Activated naive CD4-positive, alpha-beta T cell treated with anti-CD3 and anti-CD28 coated beads, Interleukin-2, amount 10 ng/mL, durations not matched to agents 7 days and 5 days (primary cell): ENCODE data around the gene IQSEC1.

Experiments
- CTCF ChIA-PET: fragments of 350-600 bp; sonication (Branson Sonifier 250); formaldehyde crosslinking; loops from one replicate; lab custom pipeline; 2021; ENCODE audit warnings: antibody characterized with exemption; lab: Charles Lee
- DNase-seq: peaks from one replicate; pipeline ENCODE4 v3.0.0-alpha.2; 2020
- H3K27ac Mint-ChIP-seq: one replicate; pipeline ENCODE4 v1.8.0; 2021; ENCODE audit warnings: mild to moderate bottlenecking, moderate library complexity, mixed read lengths
- H3K27me3 Mint-ChIP-seq: one replicate; pipeline ENCODE4 v1.8.0; 2021; ENCODE audit warnings: mild to moderate bottlenecking, mixed read lengths
- H3K36me3 Mint-ChIP-seq: one replicate; pipeline ENCODE4 v1.8.0; 2021; ENCODE audit warnings: mixed read lengths
- H3K4me1 Mint-ChIP-seq: one replicate; pipeline ENCODE4 v1.8.0; 2021; ENCODE audit warnings: mixed read lengths
- H3K4me3 Mint-ChIP-seq: one replicate; pipeline ENCODE4 v1.8.0; 2021; ENCODE audit warnings: mild to moderate bottlenecking, moderate library complexity, mixed read lengths
- H3K9me3 Mint-ChIP-seq: one replicate; pipeline ENCODE4 v1.8.0; 2021; ENCODE audit warnings: mixed read lengths

The IQSEC1 gene

DNA sequence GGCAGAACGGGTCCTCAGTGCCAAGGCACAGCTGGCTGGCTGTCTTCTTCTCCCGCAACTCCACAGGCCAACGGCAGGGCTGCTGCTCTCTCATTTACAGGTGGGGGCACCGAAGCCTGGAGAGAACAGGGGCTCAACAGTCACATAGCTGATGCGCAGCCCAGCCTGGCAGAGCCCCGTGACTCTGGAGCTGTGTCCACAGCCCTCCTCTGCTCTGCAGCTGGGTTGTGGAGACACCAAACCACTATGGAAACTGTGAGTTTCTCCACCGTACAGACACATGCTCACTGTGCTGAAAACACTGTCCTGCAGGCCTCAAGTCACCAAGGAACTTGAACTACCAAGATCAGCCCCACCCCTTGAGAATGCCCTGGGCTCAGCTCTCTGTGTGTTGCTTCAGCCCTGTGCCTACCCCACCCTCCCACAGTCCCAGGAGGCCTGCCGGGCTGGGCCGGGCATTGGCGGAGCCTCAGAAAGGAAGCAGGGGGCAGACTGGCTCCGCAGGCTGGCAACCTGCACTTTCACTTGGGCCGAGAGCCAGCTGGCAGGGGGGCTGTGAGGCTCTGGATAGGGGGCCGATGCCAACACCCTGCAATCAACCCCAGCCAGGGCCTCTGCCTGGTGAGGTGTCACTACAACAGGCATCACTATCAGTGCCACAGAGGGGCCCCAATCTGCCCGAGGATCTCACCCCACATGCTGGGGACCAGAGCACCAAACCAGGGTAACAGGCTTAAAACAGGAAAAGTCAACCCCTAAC lies 118.2 kb downstream of the IQSEC1 start:
- H3K4me1 Mint-ChIP-seq, result peaks cover 26% of the 10 kb centered on the region

DNA sequence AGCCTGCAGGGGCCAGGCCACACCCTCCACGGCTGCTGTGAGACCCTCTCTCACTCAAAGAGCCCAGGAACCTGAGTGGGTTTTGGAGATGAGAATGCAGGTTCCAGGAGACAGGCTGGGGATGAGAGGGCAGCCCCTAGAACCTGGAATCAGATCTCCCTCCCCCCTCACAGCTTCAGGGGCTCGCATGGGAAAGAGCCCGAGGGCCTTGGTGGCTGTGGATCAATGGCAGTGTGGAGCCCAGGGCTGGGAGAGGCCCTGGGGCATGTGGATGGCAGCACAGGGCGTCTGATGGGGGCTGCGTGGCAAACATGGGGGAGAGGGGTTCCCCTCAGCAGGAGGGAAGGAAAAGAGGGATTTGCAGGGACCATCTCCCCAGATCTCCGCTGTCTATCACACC lies 119.0 kb downstream of the IQSEC1 start:
- peaks cover 28% of the 10 kb centered on the region for H3K4me1 Mint-ChIP-seq
- DNase-seq, result no peak
- H3K9me3 Mint-ChIP-seq, result no peaks in the 10 kb centered on the region
- no peak overlapping the region for H3K27ac Mint-ChIP-seq
- peaks cover 8% of the 10 kb centered on the region for H3K36me3 Mint-ChIP-seq
- H3K27me3 Mint-ChIP-seq, result no peaks in the 10 kb centered on the region
- no peak overlapping the region for H3K4me3 Mint-ChIP-seq
- CTCF ChIA-PET, result no interaction called here

More for the DNA sequence above, 118.2 kb downstream of the IQSEC1 start:
- H3K27ac Mint-ChIP-seq, result no peak overlapping the region
- no peak overlapping the region for H3K4me3 Mint-ChIP-seq
- H3K9me3 Mint-ChIP-seq, result no peaks in the 10 kb centered on the region
- CTCF ChIA-PET, result no interaction called here
- no peaks in the 10 kb centered on the region for H3K27me3 Mint-ChIP-seq
- DNase-seq, result no peak
- peaks cover 10% of the 10 kb centered on the region for H3K36me3 Mint-ChIP-seq

- Mint-ChIP-seq H3K36me3 (peaks cover 4% of the 10 kb centered on the region), H3K4me3 (no peak overlapping the region), H3K27ac (no peak overlapping the region), H3K9me3 (no peaks in the 10 kb centered on the region), H3K27me3 (no peaks in the 10 kb centered on the region), H3K4me1 (peaks cover 31% of the 10 kb centered on the region)
- CTCF ChIA-PET, result no interaction called here
- DNase-seq, result no peak
Observed at GRCh38 chr3:12953201-12953995, 119.8 kb downstream of the IQSEC1 start.

DNA sequence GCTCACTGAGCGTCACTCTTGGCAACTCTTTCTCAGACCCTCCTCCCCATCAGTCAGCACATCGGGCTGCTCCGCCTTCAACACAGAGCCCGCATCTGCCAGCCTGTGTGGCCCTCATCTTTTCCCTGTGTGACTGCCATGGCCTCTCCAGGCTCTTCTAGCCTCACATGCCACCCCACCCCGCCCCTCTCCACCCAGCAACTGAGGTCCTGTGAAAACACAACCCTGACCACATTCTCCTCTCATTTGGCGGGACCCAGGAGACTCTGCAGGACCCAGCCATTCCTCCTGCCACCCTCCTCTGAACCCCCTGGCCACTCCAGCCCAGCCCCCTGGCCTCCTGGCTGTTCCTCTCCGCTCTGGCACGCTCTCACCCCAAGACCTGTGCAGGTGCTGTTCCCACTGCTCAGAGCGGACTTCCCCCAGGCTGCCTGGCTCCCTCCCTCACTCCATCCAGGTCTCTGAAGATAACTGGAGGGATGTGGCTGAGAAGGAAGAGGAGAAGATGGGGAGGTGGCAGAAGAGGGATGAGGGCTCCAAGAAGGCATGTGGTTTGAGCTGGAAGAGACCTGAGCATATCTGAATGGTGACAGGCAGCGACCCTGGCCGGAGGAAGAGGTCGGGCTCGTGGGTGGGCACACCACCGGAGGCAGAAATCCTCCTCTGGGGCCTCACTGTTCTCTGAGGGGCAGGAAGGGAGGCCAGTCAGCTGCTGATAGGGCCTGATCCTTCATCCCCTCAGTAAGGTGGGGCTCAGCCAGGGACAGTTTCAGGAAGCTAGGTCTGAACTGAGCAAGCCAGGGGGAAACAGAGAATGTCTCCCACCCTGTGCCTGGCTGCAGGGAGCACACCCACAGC lies 120.7 kb downstream of the IQSEC1 start:
- Mint-ChIP-seq H3K4me3 (no peak overlapping the region), H3K9me3 (no peaks in the 10 kb centered on the region), H3K27me3 (no peaks in the 10 kb centered on the region), H3K4me1 (peaks cover 37% of the 10 kb centered on the region), H3K27ac (no peak overlapping the region), H3K36me3 (peaks cover 4% of the 10 kb centered on the region)
- CTCF ChIA-PET, result interaction anchor here (0.9 kb wide), 1 partner anchor 33 kb away, joined by 3 read pairs; no protein-coding TSS in a partner anchor
- no peak for DNase-seq

- Mint-ChIP-seq H3K36me3 (peaks cover 4% of the 10 kb centered on the region), H3K4me1 (peaks cover 33% of the 10 kb centered on the region), H3K27ac (peak overlapping the region; percentile 69), H3K9me3 (no peaks in the 10 kb centered on the region), H3K4me3 (no peak overlapping the region), H3K27me3 (no peaks in the 10 kb centered on the region)
- peak; percentile 35 for DNase-seq
- CTCF ChIA-PET, result interaction anchor here (0.6 to 2.1 kb wide), 8 partner anchors 10 to 57 kb away, joined by 3 to 7 read pairs (median 3); no protein-coding TSS in a partner anchor
Observed at GRCh38 chr3:12948891-12949711, 124.1 kb downstream of the IQSEC1 start.

DNA sequence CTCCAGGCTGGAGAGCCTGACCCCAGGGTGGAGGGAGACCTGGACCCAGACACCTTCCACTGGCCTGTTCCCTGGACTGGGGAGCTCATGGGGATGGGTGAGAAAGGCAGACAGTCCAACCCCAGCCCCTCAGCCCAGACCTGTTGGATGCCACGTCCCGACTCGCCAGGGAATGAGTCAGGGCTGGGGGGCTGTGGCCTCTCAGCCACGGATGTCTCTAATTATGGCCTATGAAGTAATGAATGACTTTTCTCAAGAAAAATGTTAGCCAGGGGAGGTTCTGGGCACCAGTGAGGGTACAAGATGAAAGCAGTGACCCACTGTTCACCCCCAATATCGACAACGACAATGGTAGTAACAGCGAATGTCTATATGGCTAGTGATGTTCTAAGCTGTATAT lies 124.9 kb downstream of the IQSEC1 start:
- Mint-ChIP-seq H3K27ac (no peak overlapping the region), H3K36me3 (peaks cover under 1% of the 10 kb centered on the region)

DNA sequence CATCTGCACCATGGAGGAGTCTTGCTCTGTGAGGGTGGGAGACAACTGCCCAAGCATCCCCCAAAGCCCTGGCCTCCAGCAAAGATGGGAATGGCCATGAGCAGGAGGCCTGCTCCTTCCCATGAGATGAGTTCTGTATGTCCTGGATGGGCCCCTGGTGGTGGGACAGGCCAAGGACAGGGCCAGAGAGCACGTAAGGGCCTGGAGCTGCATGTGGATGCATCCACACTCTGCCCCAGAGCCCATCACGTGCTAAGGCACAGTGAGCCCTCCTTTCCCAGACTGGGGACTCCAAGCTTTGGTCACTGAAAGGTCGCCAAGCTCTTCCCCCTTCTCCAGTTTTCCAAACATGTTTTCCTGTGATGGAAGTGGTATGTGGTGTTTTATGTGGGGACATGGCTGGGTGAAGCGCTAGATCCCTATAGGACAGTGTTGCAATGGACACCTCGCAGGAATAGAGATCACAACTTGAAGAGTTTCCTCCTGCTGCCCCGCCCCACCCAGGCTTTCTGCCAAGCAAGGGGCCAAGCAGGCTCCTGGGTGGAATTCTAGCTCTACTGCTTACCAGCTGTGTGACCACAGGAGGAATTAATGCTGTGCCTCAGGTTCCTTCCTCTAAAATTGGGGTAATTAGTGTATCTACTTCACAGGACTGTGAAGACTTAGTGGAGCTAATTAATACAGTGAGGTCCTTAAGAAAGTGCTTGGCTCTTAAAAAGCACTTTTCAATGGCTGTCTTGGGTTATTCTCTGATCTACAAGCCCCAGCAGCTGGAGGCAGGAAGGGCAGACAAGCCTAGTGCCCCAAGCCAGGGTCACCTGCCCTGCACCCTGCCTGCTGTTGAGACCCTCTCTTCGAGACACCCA lies 125.5 kb downstream of the IQSEC1 start:
- CTCF ChIA-PET, result interaction anchor here (0.8 to 2.1 kb wide), 8 partner anchors 17 to 458 kb away, joined by 3 to 7 read pairs (median 3); no protein-coding TSS in a partner anchor
- Mint-ChIP-seq H3K4me3 (no peak overlapping the region), H3K36me3 (peaks cover 2% of the 10 kb centered on the region), H3K27me3 (no peaks in the 10 kb centered on the region), H3K9me3 (no peaks in the 10 kb centered on the region), H3K27ac (no peak overlapping the region), H3K4me1 (peaks cover 33% of the 10 kb centered on the region)
- no peak for DNase-seq

More for the DNA sequence above, 124.9 kb downstream of the IQSEC1 start:
- no peaks in the 10 kb centered on the region for H3K27me3 Mint-ChIP-seq
- H3K4me1 Mint-ChIP-seq, result peaks cover 33% of the 10 kb centered on the region
- no peak overlapping the region for H3K4me3 Mint-ChIP-seq
- CTCF ChIA-PET, result interaction anchor here (0.8 to 2.1 kb wide), 5 partner anchors 17 to 457 kb away, joined by 3 to 7 read pairs (median 3); no protein-coding TSS in a partner anchor
- no peak for DNase-seq
- H3K9me3 Mint-ChIP-seq, result no peaks in the 10 kb centered on the region

- no peak for DNase-seq
- CTCF ChIA-PET, result interaction anchor here (0.8 to 1.3 kb wide), 2 partner anchors 55 to 79 kb away, joined by 3 to 6 read pairs; no protein-coding TSS in a partner anchor
- Mint-ChIP-seq H3K9me3 (no peaks in the 10 kb centered on the region), H3K36me3 (peaks cover 5% of the 10 kb centered on the region), H3K4me3 (no peak overlapping the region), H3K27me3 (no peaks in the 10 kb centered on the region), H3K4me1 (peaks cover 33% of the 10 kb centered on the region), H3K27ac (no peak overlapping the region)
Observed at GRCh38 chr3:12946649-12947316, 126.4 kb downstream of the IQSEC1 start.

DNA sequence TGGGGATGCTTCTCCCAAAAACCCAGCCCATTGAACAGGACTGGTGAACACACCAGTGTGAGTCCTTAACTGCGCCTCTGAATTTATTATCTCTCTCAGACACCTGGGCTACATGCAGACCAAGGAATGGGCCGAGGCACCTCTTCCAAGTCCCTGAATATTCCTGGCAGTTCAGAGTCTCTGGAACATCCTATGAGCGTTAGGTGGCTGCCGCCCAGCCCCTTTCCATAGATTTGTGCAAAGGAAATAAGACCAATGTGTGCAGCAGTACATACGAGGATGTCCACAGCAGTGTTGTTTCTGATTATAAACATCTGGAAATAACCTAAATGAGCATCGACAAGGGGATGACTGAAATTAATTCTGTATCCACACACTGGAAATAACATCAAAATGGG lies 127.0 kb downstream of the IQSEC1 start:
- Mint-ChIP-seq H3K27ac (no peak overlapping the region), H3K27me3 (no peaks in the 10 kb centered on the region), H3K4me1 (peaks cover 33% of the 10 kb centered on the region), H3K9me3 (no peaks in the 10 kb centered on the region), H3K36me3 (peaks cover 5% of the 10 kb centered on the region), H3K4me3 (no peak overlapping the region)
- CTCF ChIA-PET, result no interaction called here
- DNase-seq, result no peak

GRCh38 chr3:12944849-12945248 lies 128.4 kb downstream of the IQSEC1 start:
- Mint-ChIP-seq H3K4me3 (no peak overlapping the region), H3K9me3 (no peaks in the 10 kb centered on the region), H3K36me3 (peaks cover 9% of the 10 kb centered on the region), H3K27ac (no peak overlapping the region), H3K4me1 (peaks cover 28% of the 10 kb centered on the region), H3K27me3 (no peaks in the 10 kb centered on the region)
- DNase-seq, result no peak
- CTCF ChIA-PET, result interaction anchor here (0.6 kb wide), 1 partner anchor 123 kb away, joined by 3 read pairs; no protein-coding TSS in a partner anchor

GRCh38 chr3:12944413-12944812 lies 128.8 kb downstream of the IQSEC1 start:
- Mint-ChIP-seq H3K9me3 (no peaks in the 10 kb centered on the region), H3K4me1 (peaks cover 24% of the 10 kb centered on the region), H3K36me3 (peaks cover 13% of the 10 kb centered on the region), H3K27ac (no peak overlapping the region), H3K4me3 (no peak overlapping the region), H3K27me3 (no peaks in the 10 kb centered on the region)
- CTCF ChIA-PET, result interaction anchor here (0.6 kb wide), 1 partner anchor 122 kb away, joined by 3 read pairs; no protein-coding TSS in a partner anchor
- no peak for DNase-seq
